Measurements from ENCODE around the gene MORN1. TPM values are rescaled to one million over a fixed set of nuclear protein-coding genes. Genes with fewer than 3 reads are reported as not detected.

MORN1 gene
- total and polyA plus RNA-seq, 2 of the 4 experiments (the other 2 are of a cell fraction), result 3.0 to 4.2 TPM

- POLR2A ChIA-PET (ENCODE audit: unreplicated experiment), result interaction anchor here (1.2 kb wide), 1 partner anchor 12 kb away, joined by 3 read pairs; no protein-coding TSS in a partner anchor
- Histone ChIP-seq H3K4me3 (ENCODE audit: insufficient read depth, low read depth, low read length) (no peak overlapping the region), H4K91ac (ENCODE audit: insufficient read depth, low read depth, low read length) (peak overlapping the region; percentile 84), H2AK5ac (ENCODE audit: low read depth, low read length) (peak overlapping the region; percentile 95), H2AK9ac (replicated peaks; ENCODE audit: low read depth, low read length, poor library complexity) (peak overlapping the region; percentile 97), H3K56ac (ENCODE audit: extremely low read depth, insufficient read depth, low read length) (no peak overlapping the region), H2AFZ (replicated peaks; ENCODE audit: low read length, poor library complexity) (peak overlapping the region; percentile 77), H2BK20ac (ENCODE audit: low read depth, low read length) (peak overlapping the region; percentile 48; the same call in 1 of the 2 replicates), H3K4me1 (ENCODE audit: control insufficient read depth, insufficient read depth, low read length) (peaks cover 52% of the 10 kb centered on the region), H2BK5ac (ENCODE audit: low read depth, low read length, poor library complexity, severe bottlenecking) (peak overlapping the region; percentile 82), H3K79me1 (ENCODE audit: low read depth in 1 of 2, low read length in 2 of 2) (peaks cover 13 to 67% of the 10 kb centered on the region in 2 experiments), H4K5ac (ENCODE audit: low read depth, low read length) (peak overlapping the region; percentile 65; the same call in 1 of the 2 replicates), H4K8ac (ENCODE audit: low read depth in 2 of 2, low read length in 2 of 2) (peak overlapping the region; percentile 82 to 86; a peak in 3 of 4 replicates), H3K4ac (ENCODE audit: low read depth, low read length) (peak overlapping the region; percentile 82), H3K18ac (ENCODE audit: low read depth, low read length) (peak overlapping the region; percentile 72), H3K27ac (ENCODE audit: insufficient read depth, low read length) (peak overlapping the region; percentile 95), H3K14ac (replicated peaks; ENCODE audit: low read depth, low read length) (peak overlapping the region; percentile 82), H2BK15ac (ENCODE audit: low read depth, low read length) (peak overlapping the region; percentile 22; the same call in 1 of the 3 replicates), H3K9ac (ENCODE audit: low read depth, low read length) (peak overlapping the region; percentile 52), H2BK120ac (ENCODE audit: low read depth, low read length) (peak overlapping the region; percentile 76), H3K9me1 (ENCODE audit: insufficient read depth, low read length) (peaks cover 26% of the 10 kb centered on the region), H4K20me1 (ENCODE audit: insufficient read depth, low read length) (peaks cover 56% of the 10 kb centered on the region), H3K4me2 (ENCODE audit: low read depth, low read length) (peak overlapping the region; percentile 79), H3K36me3 (ENCODE audit: control insufficient read depth, insufficient read depth, low read length) (peaks cover 6% of the 10 kb centered on the region), H3K23ac (ENCODE audit: low read depth, low read length) (peak overlapping the region; percentile 76), H3K27me3 (ENCODE audit: control insufficient read depth, insufficient read depth, low read length) (no peaks in the 10 kb centered on the region), H3K9me3 (ENCODE audit: control insufficient read depth, insufficient read depth, low read length) (no peaks in the 10 kb centered on the region)
- intact Hi-C loops (cut with micrococcal nuclease) (loop anchor here (5.0 kb wide), 1 partner anchor 46 kb away; no protein-coding TSS in a partner anchor), dilution Hi-C loops (cut with HindIII; ENCODE audit: low sequenced_read_pairs, unreplicated experiment) (no loop called here), in situ Hi-C loops (cut with MboI; ENCODE audit: low sequenced_read_pairs) (no loop called here)
- no peak for DNase-seq
- CTCF ChIA-PET, result interaction anchor here (0.6 kb wide), 1 partner anchor 38 kb away, joined by 5 read pairs; no protein-coding TSS in a partner anchor
- ATAC-seq (ENCODE audit: low read depth), result no peak; the same call in 1 of the 2 replicates
- BruUV-seq (replicated peaks), result no TSS peak
- WGBS, 2 experiments (ENCODE audit: extremely low coverage in 2 of 2, insufficient read length in 1 of 2), result no CpG with 5 or more reads among the region's 16 CpGs
- TF ChIP-seq BHLHE40 (IDR thresholded peaks at IDR 0.05; ENCODE audit: low read depth, low read length), result no peak
- no peak for TF ChIP-seq RFX5 (IDR thresholded peaks at IDR 0.05; ENCODE audit: low read depth, low read length)
- no peak for TF ChIP-seq MAFK (IDR thresholded peaks at IDR 0.05; ENCODE audit: low read depth, low read length)
- no peak for TF ChIP-seq CHD1 (IDR thresholded peaks at IDR 0.05; ENCODE audit: low read depth, low read length)
- no peak for TF ChIP-seq RAD21 (IDR thresholded peaks at IDR 0.05; ENCODE audit: low read length)
- no peak for TF ChIP-seq MAZ (IDR thresholded peaks at IDR 0.05; ENCODE audit: borderline replicate concordance, low read depth, low read length)
- TF ChIP-seq FOS (IDR thresholded peaks at IDR 0.05; ENCODE audit: low read depth, low read length), result no peak
- TF ChIP-seq RCOR1 (IDR thresholded peaks at IDR 0.05; ENCODE audit: insufficient replicate concordance, low read length), result no peak
- TF ChIP-seq CTCF (conservative IDR thresholded peaks at IDR 0.05; ENCODE audit: low read depth, low read length), result no peak
- TF ChIP-seq CEBPB (IDR thresholded peaks at IDR 0.05; ENCODE audit: low read depth, low read length), result no peak
- no peak for TF ChIP-seq MXI1 (IDR thresholded peaks at IDR 0.05; ENCODE audit: borderline replicate concordance, low read depth, low read length)
- TF ChIP-seq POLR2A (IDR thresholded peaks at IDR 0.05; ENCODE audit: low read depth, low read length), result no peak
- no peak for TF ChIP-seq ELK1 (IDR thresholded peaks at IDR 0.05; ENCODE audit: borderline replicate concordance, low read depth, low read length)
- no peak for TF ChIP-seq NFE2L2 (IDR thresholded peaks at IDR 0.05; ENCODE audit: low read depth, low read length)
- no peak for TF ChIP-seq SMC3 (IDR thresholded peaks at IDR 0.05; ENCODE audit: low read depth, low read length)
Observed at GRCh38 chr1:2278591-2279209, 112.7 kb downstream of the MORN1 start.

Data from IMR-90 (cell line).